Transverse colon (tissue), 4 donors: ENCODE data around the gene ATP13A5. TPM values are rescaled to one million over a fixed set of nuclear protein-coding genes. Genes with fewer than 3 reads are reported as not detected.

ENCODE experiments used
- DNase-seq: peaks from one replicate; pipeline ENCODE4 v3.0.0-alpha.2; 2019
- H3K27ac ChIP-seq, 4 donors: fragments of 200-600 bp; sonication (generic); 2 replicates each; pipeline ENCODE4 v1.5.1; 2016 to 2018; ENCODE audit warnings: inconsistent platforms in 4 of 4
- H3K27me3 ChIP-seq: fragments of 200-600 bp; sonication (generic); 2 replicates; pipeline ENCODE4 v1.5.1; 2017; ENCODE audit warnings: inconsistent platforms
- H3K36me3 ChIP-seq, 4 donors: fragments of 200-600 bp; sonication (generic); 2 replicates each; pipeline ENCODE4 v1.5.1; 2017 to 2019; ENCODE audit warnings: inconsistent platforms in 4 of 4
- H3K4me1 ChIP-seq, 4 donors: fragments of 200-600 bp; sonication (generic); 2 replicates each; pipeline ENCODE4 v1.5.1; 2017 to 2020; ENCODE audit warnings: inconsistent platforms in 4 of 4
- H3K4me3 ChIP-seq, 4 donors: fragments of 200-600 bp; sonication (generic); 1 replicate in 1 of 4; 2 replicates in 3 of 4; pipeline versions ENCODE4 v1.5.1 to v1.6.1; 2017 to 2019; ENCODE audit warnings: inconsistent platforms in 4 of 4
- H3K9me3 ChIP-seq, 2 donors: fragments of 200-600 bp; sonication (generic); 2 replicates each; pipeline ENCODE4 v1.5.1; 2017 to 2019; ENCODE audit warnings: inconsistent platforms in 2 of 2
- EP300 ChIP-seq: sonication (generic); formaldehyde crosslinking; IDR thresholded peaks from one replicate; pipeline ENCODE4 v1.6.1; 2017; ENCODE audit warnings: antibody characterized with exemption, low read depth
- POLR2A ChIP-seq: fragments of 450-650 bp; IDR thresholded peaks from one replicate; pipeline ENCODE4 v1.6.1; 2016; ENCODE audit warnings: antibody characterized with exemption, mild to moderate bottlenecking, moderate library complexity
- POLR2AphosphoS5 ChIP-seq, 3 donors: sonication (generic); formaldehyde crosslinking; IDR thresholded peaks; one replicate each; pipeline ENCODE4 v1.6.1; 2016; ENCODE audit warnings: antibody characterized with exemption in 3 of 3
- WGBS, 2 donors: methylation state at CpG; one replicate each; pipeline ENCODE4 v1.1.5; 2018; ENCODE audit warnings: low coverage in 1 of 2; 5-methylcytosine and 5-hydroxymethylcytosine counted together
- in situ Hi-C, 4 donors: fragments of 200-750 bp; cut with MboI; loops; one replicate each; pipeline versions ENCODE4 v1.15.0 to v1.15.1; 2017; ENCODE audit warnings: low sequenced_read_pairs in 3 of 4, low pct_ligation_motif_present in 1 of 4, low pct_unique_long_range_greater_than_20kb in 1 of 4
- intact Hi-C: fragments of 100-400 bp; cut with DNase I; formaldehyde crosslinking; loops from one replicate; pipeline ENCODE4 v1.15.1; 2023; ENCODE audit warnings: low total_unique reads
- total RNA-seq, 4 donors: library from RNA; depleted of rRNA; stranded (reverse); fragments of >200 nt; gene quantifications; one replicate each; pipeline ENCODE4 v1.1.0, GENCODE V29; 2016
- TF ChIP-seq, protein P1 (sequence below), 5 experiments: fragments of 200-600 bp in 3 of 5; fragments of 450-650 bp in 2 of 5; sonication (generic) in 3 of 5; IDR thresholded peaks; 1 replicate in 2 of 5; 2 replicates in 3 of 5; pipeline ENCODE4 v1.5.1; 2016 to 2017; ENCODE audit warnings: antibody characterized with exemption in 5 of 5, inconsistent platforms in 3 of 5, mild to moderate bottlenecking in 2 of 5, moderate library complexity in 1 of 5

The ATP13A5 gene
- total RNA-seq, 4 donors from 2014 or later: not detected

- no peak for TF ChIP-seq POLR2AphosphoS5 (IDR thresholded peaks at IDR 0.05)
- TF ChIP-seq, protein P1, sequence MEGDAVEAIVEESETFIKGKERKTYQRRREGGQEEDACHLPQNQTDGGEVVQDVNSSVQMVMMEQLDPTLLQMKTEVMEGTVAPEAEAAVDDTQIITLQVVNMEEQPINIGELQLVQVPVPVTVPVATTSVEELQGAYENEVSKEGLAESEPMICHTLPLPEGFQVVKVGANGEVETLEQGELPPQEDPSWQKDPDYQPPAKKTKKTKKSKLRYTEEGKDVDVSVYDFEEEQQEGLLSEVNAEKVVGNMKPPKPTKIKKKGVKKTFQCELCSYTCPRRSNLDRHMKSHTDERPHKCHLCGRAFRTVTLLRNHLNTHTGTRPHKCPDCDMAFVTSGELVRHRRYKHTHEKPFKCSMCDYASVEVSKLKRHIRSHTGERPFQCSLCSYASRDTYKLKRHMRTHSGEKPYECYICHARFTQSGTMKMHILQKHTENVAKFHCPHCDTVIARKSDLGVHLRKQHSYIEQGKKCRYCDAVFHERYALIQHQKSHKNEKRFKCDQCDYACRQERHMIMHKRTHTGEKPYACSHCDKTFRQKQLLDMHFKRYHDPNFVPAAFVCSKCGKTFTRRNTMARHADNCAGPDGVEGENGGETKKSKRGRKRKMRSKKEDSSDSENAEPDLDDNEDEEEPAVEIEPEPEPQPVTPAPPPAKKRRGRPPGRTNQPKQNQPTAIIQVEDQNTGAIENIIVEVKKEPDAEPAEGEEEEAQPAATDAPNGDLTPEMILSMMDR (IDR thresholded peaks at IDR 0.05): no peak
- TF ChIP-seq EP300: no peak
- no peak for TF ChIP-seq POLR2A
- Histone ChIP-seq H3K4me3 (no peak overlapping the region), H3K9me3 (no peaks in the 10 kb centered on the region), H3K27me3 (no peaks in the 10 kb centered on the region), H3K27ac (no peak overlapping the region), H3K36me3 (no peaks in the 10 kb centered on the region), H3K4me1 (no peaks in the 10 kb centered on the region)
- intact Hi-C loops (no loop called here), in situ Hi-C loops (no loop called here)
- no peak for DNase-seq
- WGBS, 2 donors: 67 to 71% methylated on average over 2 of the region's 2 CpGs
Measured at GRCh38 chr3:193317682-193318300, 60.8 kb downstream of the ATP13A5 start.

- in situ Hi-C loops (no loop called here), intact Hi-C loops (no loop called here)
- no peak overlapping the region for H3K27ac ChIP-seq
- no peaks in the 10 kb centered on the region for H3K36me3 ChIP-seq
- no peak for TF ChIP-seq POLR2AphosphoS5 (IDR thresholded peaks at IDR 0.05)
- no peak for TF ChIP-seq POLR2A
- TF ChIP-seq EP300: no peak
- no peaks in the 10 kb centered on the region for H3K9me3 ChIP-seq
- no peaks in the 10 kb centered on the region for H3K27me3 ChIP-seq
- H3K4me3 ChIP-seq: no peak overlapping the region
- no peaks in the 10 kb centered on the region for H3K4me1 ChIP-seq
- no peak for DNase-seq
- 81 to 82% methylated on average over 1 to 3 of the region's 3 CpGs for WGBS, 2 donors
Measured at GRCh38 chr3:193314161-193314560, 64.4 kb downstream of the ATP13A5 start.

DNA sequence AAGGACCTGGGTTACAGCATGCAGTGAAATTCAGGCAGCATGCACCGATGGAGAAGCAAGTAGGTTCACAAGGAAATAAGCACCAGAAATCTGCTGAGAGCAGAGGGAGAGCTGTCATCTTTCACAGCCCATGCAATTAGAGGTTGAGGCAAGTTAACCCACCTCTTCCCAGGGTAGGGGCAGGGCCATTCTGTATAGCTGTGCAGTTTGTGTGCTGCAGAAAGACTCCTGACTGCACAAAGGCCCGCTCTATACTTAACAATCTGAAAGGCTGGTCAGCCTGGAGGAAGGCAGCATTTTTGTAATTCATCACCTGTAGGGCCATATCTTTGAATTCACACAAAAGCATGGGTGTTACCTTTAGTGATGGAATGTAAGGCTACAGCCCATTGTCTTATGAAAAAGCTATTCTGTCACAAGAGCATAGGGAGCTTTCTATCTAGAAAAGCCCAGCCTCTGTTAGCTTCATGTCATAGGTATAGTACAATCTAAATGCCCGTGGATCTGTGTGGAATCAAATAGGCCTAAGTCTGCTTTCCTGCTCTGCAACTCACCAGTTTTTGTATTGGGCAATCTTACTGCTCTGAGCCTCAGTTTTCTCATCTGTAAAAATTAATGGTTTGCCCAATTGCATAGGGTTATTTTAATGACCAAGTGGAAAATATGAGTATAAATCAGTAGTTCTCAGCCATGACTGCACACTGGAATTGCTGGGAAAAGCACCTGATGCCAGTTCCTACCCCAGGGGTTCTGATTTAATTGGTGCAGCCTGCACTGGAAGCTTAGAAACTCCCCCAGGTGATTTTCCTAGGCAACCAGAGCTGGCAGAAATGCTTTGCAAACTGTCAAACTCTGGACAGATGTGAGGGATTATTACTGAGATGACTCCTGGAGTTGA is 65.2 kb downstream of the ATP13A5 start:
- no peaks in the 10 kb centered on the region for H3K27me3 ChIP-seq
- no peaks in the 10 kb centered on the region for H3K9me3 ChIP-seq
- no peak for TF ChIP-seq EP300
- TF ChIP-seq POLR2AphosphoS5 (IDR thresholded peaks at IDR 0.05): no peak
- TF ChIP-seq, protein P1 (IDR thresholded peaks at IDR 0.05): no peak
- TF ChIP-seq POLR2A: no peak
- H3K36me3 ChIP-seq: no peaks in the 10 kb centered on the region
- no peaks in the 10 kb centered on the region for H3K4me1 ChIP-seq
- intact Hi-C loops: no loop called here
- no peak overlapping the region for H3K4me3 ChIP-seq
- DNase-seq: no peak
- in situ Hi-C loops: no loop called here
- WGBS, 2 donors: 61 to 82% methylated on average over 3 of the region's 3 CpGs
- H3K27ac ChIP-seq: no peak overlapping the region

DNA sequence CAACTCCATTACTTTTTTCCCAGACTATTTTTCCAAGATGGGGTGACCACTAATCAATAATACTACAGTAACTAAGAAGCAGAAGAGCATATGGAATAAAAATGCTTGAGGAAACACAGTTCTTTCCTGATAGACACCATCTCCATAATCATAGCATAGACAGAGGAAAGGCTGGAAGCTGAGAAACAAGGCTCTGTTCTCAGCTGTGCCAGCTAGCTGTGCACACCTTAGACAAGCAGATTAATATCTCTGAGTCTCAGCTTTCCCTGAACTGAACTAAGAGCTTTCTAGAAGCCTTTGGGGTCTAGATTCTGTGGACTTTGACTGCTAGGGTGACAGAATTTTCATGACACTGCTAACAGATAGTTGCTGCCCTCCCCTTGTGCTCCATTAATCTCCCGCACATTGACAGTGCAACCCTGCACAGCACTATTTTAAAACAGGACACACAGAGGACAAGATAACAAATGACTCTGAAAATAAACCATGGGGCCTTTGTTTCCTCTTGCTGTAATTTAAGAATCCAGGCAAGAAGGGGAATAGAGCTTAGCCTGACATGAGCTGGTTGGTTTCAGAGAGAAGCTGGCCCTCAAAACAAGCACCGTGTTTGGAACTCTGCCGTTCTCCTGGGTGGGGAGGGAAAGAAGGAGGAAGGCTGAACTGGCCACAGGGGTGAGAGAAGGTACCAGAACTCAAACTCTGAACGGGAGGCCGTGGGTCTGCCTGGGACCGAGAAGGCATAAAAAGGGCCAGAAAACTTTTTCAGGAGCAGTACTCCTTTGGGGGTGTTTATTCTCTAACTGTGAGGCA is 67.4 kb downstream of the ATP13A5 start:
- no peaks in the 10 kb centered on the region for H3K36me3 ChIP-seq
- intact Hi-C loops (no loop called here), in situ Hi-C loops (no loop called here)
- 66 to 80% methylated on average over 2 to 6 of the region's 6 CpGs for WGBS, 2 donors
- no peaks in the 10 kb centered on the region for H3K27me3 ChIP-seq
- DNase-seq: no peak
- H3K27ac ChIP-seq: no peak overlapping the region
- H3K9me3 ChIP-seq: no peaks in the 10 kb centered on the region
- TF ChIP-seq POLR2A (no peak), EP300 (no peak), POLR2AphosphoS5 (IDR thresholded peaks at IDR 0.05) (no peak)
- TF ChIP-seq, protein P1 (IDR thresholded peaks at IDR 0.05): no peak
- no peak overlapping the region for H3K4me3 ChIP-seq
- no peaks in the 10 kb centered on the region for H3K4me1 ChIP-seq
